HG03025 (cell line): ENCODE data around the gene PCDHB11.
"Not testable (repeated sequence)": the region's sequence is repeated elsewhere in the genome, so short reads cannot be mapped to it uniquely, and the experiment has no call there.

Experiments
- ATAC-seq: cut with Tn5 transposase; IDR thresholded peaks from one replicate; pipeline ENCODE4 v1.9.1; 2021; ENCODE audit warnings: mild to moderate bottlenecking, moderate library complexity; ENCODE audit not compliant: unreplicated experiment, low FRiP score

PCDHB11 gene

DNA sequence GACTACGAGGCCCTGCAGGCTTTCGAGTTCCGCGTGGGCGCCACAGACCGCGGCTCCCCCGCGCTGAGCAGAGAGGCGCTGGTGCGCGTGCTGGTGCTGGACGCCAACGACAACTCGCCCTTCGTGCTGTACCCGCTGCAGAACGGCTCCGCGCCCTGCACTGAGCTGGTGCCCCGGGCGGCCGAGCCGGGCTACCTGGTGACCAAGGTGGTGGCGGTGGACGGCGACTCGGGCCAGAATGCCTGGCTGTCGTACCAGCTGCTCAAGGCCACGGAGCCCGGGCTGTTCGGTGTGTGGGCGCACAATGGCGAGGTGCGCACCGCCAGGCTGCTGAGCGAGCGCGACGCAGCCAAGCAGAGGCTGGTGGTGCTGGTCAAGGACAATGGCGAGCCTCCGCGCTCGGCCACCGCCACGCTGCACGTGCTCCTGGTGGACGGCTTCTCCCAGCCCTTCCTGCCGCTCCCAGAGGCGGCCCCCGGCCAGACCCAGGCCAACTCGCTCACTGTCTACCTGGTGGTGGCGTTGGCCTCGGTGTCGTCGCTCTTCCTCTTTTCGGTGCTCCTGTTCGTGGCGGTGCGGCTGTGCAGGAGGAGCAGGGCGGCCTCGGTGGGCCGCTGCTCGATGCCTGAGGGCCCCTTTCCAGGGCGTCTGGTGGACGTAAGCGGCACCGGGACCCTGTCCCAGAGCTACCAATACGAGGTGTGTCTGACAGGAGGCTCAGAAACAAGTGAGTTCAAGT lies 15.1 kb upstream of the PCDHB11 start:
- not testable (repeated sequence) for ATAC-seq

DNA sequence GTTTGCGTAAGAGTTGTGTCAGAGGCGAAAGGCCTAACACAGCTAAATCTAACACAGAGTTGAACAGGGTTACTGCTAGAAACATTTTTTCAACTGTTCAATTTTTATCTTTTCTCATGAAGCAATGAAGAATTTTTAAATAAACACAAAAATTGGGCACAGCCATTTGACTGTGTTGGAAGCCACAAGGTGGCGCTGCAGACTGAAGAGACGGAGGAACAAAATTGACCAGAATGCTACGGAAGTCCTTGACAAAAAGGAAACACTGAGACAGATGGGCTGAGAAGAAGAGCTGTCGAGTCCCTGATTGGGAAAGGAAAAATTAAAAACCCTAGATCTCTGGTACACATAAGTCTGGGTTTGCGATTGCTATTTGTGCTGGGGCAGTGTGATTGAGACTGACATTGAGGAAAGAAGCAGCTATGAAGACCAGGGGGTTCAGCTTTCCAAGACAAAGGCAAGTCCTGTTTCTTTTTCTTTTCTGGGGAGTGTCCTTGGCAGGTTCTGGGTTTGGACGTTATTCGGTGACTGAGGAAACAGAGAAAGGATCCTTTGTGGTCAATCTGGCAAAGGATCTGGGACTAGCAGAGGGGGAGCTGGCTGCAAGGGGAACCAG lies 12.4 kb upstream of the PCDHB11 start, which contains the start of gene PCDHB9:
Gene PCDHB9 (plus strand): TSS at position 265 of the 616 bp plus-strand sequence. CDS start 158 bp downstream, at position 423.
- no peak for ATAC-seq

DNA sequence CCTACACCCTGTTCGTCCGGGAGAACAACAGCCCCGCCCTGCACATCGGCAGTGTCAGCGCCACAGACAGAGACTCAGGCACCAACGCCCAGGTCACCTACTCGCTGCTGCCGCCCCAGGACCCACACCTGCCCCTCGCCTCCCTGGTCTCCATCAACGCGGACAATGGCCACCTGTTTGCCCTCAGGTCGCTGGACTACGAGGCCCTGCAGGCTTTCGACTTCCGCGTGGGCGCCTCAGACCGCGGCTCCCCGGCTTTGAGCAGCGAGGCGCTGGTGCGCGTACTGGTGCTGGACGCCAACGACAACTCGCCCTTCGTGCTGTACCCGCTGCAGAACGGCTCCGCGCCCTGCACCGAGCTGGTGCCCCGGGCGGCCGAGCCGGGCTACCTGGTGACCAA lies 10.7 kb upstream of the PCDHB11 start:
- ATAC-seq: not testable (repeated sequence)

DNA sequence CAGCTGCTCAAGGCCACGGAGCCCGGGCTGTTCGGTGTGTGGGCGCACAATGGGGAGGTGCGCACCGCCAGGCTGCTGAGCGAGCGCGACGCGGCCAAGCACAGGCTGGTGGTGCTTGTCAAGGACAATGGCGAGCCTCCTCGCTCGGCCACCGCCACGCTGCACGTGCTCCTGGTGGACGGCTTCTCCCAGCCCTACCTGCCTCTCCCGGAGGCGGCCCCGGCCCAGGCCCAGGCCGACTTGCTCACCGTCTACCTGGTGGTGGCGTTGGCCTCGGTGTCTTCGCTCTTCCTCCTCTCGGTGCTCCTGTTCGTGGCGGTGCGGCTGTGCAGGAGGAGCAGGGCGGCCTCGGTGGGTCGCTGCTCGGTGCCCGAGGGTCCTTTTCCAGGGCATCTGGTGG lies 10.3 kb upstream of the PCDHB11 start:
- not testable (repeated sequence) for ATAC-seq

DNA sequence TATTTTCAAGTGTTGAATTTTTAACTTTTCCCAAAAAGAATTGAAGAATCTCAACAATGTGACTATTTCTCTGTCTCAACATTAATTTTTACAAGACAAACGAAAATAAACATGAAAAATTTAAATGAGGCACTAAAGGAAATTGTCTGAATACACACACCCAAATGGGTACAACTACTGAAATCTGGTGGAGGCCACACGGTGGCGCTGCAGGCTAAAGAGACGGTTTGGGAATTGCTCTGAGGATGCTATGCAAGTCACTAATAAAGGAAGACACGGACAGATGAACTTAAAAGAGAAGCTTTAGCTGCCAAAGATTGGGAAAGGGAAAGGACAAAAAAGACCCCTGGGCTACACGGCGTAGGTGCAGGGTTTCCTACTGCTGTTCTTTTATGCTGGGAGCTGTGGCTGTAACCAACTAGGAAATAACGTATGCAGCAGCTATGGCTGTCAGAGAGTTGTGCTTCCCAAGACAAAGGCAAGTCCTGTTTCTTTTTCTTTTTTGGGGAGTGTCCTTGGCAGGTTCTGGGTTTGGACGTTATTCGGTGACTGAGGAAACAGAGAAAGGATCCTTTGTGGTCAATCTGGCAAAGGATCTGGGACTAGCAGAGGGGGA lies 7.2 kb upstream of the PCDHB11 start, which contains the start of gene PCDHB10:
Gene PCDHB10 (plus strand): TSS at position 244 of the 616 bp plus-strand sequence. CDS start 200 bp downstream, at position 444.
- no peak for ATAC-seq

DNA sequence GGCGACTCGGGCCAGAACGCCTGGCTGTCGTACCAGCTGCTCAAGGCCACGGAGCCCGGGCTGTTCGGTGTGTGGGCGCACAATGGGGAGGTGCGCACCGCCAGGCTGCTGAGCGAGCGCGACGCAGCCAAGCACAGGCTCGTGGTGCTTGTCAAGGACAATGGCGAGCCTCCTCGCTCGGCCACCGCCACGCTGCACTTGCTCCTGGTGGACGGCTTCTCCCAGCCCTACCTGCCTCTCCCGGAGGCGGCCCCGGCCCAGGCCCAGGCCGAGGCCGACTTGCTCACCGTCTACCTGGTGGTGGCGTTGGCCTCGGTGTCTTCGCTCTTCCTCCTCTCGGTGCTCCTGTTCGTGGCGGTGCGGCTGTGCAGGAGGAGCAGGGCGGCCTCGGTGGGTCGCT lies 5.1 kb upstream of the PCDHB11 start:
- ATAC-seq: not testable (repeated sequence)

DNA sequence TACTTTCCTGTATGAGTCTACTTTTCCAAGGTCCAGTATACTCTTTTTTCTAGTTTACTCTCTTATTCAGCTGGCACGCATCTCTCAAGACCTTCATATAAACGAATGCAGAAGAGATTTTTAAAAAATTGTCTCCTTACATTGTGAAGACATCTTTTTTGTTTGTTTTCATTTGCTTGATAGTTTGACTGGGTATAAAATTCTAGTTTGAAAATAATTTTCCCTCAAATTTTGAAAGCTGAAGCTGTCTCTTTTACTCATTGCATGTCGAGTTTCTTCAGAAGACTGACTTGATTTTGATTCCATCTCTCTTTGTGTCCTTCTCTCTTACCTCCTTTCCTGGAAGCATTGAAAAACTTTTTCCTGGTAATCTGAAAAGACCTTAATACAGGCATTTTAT lies 3.1 kb upstream of the PCDHB11 start:
- no peak for ATAC-seq

- ATAC-seq: not testable (repeated sequence)
Observed at GRCh38 chr5:141201126-141201525, 1.7 kb downstream of the PCDHB11 start.

- not testable (repeated sequence) for ATAC-seq
Observed at GRCh38 chr5:141201646-141202045, 2.2 kb downstream of the PCDHB11 start.

- no peak for ATAC-seq
Observed at GRCh38 chr5:141208478-141208877, 9.1 kb downstream of the PCDHB11 start, which contains the start of gene PCDHB12. Gene PCDHB12 (plus strand): TSS chr5:141208719. CDS start chr5:141208908, 189 bp downstream.

DNA sequence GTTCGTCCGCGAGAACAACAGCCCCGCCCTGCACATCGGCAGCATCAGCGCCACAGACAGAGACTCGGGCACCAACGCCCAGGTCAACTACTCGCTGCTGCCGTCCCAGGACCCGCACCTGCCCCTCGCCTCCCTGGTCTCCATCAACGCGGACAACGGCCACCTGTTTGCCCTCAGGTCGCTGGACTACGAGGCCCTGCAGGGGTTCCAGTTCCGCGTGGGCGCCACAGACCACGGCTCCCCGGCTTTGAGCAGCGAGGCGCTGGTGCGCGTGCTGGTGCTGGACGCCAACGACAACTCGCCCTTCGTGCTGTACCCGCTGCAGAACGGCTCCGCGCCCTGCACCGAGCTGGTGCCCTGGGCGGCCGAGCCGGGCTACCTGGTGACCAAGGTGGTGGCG lies 10.9 kb downstream of the PCDHB11 start:
- not testable (repeated sequence) for ATAC-seq

DNA sequence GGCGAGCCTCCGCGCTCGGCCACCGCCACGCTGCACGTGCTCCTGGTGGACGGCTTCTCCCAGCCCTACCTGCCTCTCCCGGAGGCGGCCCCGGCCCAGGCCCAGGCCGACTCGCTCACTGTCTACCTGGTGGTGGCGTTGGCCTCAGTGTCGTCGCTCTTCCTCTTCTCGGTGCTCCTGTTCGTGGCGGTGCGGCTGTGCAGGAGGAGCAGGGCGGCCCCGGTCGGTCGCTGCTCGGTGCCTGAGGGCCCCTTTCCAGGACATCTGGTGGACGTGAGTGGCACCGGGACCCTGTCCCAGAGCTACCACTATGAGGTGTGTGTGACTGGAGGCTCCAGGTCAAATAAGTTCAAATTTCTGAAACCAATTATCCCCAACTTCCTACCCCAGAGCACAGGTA lies 11.4 kb downstream of the PCDHB11 start:
- ATAC-seq: not testable (repeated sequence)

- ATAC-seq: not testable (repeated sequence)
Observed at GRCh38 chr5:141213656-141214339, 14.4 kb downstream of the PCDHB11 start, which contains the start of gene PCDHB13. Gene PCDHB13 (plus strand): TSS chr5:141213919. CDS start chr5:141214124, 205 bp downstream.

- ATAC-seq: not testable (repeated sequence)
Observed at GRCh38 chr5:141214583-141214982, 15.2 kb downstream of the PCDHB11 start.

- ATAC-seq: not testable (repeated sequence)
Observed at GRCh38 chr5:141215504-141215903, 16.1 kb downstream of the PCDHB11 start.

DNA sequence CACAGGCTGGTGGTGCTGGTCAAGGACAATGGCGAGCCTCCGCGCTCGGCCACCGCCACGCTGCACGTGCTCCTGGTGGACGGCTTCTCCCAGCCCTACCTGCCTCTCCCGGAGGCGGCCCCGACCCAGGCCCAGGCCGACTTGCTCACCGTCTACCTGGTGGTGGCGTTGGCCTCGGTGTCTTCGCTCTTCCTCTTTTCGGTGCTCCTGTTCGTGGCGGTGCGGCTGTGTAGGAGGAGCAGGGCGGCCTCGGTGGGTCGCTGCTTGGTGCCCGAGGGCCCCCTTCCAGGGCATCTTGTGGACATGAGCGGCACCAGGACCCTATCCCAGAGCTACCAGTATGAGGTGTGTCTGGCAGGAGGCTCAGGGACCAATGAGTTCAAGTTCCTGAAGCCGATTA lies 16.6 kb downstream of the PCDHB11 start:
- ATAC-seq: not testable (repeated sequence)

DNA sequence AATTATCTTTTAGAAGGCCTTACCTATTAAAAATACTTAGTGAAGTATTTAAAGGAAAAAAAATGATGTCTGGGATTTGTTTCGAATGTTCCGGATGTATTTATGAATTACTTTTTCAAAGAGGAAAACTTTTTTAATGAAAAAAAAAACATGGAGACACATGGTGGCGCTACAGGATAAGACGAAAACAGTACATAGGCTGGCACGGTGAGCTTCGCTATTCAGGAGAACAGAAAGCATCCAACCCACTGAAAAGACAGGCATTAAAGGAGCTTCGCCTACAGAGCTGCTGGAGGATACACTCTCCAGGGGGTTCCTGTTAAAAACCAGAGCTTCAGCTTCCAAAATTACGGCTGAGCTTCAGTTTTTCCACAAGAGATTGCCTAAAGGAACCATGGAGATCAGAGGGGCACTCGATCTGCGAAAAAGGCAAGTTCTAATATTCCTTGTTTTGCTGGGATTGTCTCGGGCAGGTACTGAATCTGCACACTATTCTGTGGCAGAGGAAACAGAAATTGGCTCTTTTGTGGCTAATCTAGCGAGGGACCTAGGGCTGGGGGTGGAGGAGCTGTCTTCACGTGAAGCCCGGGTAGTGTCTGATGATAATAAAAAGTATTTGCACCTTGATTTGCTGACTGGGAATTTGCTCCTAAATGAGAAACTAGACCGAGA lies 23.8 kb downstream of the PCDHB11 start, which contains the start of gene PCDHB14:
Gene PCDHB14 (plus strand): TSS at position 232 of the 672 bp plus-strand sequence. CDS start 163 bp downstream, at position 395.
- ATAC-seq: no peak

GRCh38 chr5:141224844-141225243 lies 25.4 kb downstream of the PCDHB11 start:
- ATAC-seq: not testable (repeated sequence)

GRCh38 chr5:141225421-141225820 lies 26.0 kb downstream of the PCDHB11 start:
- ATAC-seq: not testable (repeated sequence)
